GM19099 (cell line): ENCODE data around the gene CMYA5.

ENCODE experiments used
- POLR2A ChIP-seq: IDR thresholded peaks from 3 replicates; pipeline ENCODE4 v1.6.1; 2011; ENCODE audit warnings: low read depth; ENCODE audit not compliant: insufficient read length; ENCODE audit errors: extremely low read depth

CMYA5 gene

DNA sequence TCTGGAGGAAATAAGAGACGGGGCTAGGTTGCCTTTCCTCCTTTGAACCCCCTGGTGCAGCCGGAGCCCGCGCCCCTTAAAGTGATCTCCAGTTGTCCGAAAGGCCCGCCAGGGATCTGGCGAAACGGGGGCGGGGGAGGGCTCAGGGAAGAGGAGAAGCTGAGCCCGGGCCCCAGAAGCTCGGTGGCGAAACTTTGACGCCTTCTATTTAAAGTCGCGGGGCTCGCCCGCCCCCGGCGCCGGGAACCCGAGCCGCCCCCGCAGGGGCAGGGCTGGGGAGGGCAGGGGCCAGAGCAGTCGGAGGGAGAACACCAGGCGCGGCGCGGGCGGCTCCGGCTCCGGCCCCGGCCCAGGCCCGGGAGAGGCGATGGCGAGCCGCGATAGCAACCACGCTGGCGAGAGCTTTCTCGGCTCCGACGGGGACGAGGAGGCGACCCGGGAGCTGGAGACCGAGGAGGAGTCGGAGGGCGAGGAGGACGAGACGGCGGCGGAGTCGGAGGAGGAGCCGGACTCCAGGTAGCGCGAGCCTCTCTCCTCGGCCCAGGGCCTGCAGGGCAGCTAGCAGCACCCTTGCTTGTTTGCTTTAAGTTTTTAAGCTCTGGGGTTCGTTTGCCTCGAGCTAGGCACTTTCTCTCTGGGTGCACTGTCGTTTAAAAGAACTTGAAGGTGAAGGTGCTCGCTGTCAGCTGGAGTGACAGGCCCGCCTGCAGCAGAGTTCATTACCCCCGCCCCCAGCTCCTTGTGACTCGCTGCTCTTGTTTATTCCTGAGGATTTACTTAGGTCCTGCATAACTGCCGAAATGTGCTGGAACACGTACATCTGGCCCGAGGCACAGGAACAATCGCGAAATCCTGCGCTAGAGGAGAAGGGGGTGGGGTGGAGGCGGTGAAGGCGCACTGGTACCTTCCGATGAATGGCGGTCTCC lies at the start of gene CMYA5:
Gene CMYA5 (plus strand): TSS at position 296 of the 926 bp plus-strand sequence. CDS start 72 bp downstream, at position 368.
- TF ChIP-seq POLR2A, result no peak

DNA sequence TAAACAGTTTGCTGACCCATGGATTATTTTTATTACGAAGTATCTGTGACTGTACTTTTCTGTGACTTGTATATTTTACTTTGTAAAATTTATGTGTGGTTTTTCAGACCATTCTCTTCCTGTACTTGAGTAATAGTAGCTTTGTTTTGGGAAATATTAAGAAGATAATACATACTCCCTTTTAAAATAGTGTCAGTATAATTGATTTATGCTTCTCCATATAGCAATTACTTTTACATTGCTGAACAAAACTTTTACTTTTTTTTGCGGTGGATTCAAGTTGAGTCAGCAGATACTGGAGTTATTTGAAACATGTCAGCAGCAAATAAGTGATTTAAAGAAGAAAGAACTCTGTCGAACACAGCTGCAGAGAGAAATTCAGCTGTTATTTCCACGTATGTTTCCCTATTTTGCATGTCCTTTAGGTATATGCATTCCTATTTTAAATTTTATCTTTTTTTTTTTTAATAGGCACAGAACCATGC lies 49.0 kb upstream of the CMYA5 start:
- no peak for TF ChIP-seq POLR2A

DNA sequence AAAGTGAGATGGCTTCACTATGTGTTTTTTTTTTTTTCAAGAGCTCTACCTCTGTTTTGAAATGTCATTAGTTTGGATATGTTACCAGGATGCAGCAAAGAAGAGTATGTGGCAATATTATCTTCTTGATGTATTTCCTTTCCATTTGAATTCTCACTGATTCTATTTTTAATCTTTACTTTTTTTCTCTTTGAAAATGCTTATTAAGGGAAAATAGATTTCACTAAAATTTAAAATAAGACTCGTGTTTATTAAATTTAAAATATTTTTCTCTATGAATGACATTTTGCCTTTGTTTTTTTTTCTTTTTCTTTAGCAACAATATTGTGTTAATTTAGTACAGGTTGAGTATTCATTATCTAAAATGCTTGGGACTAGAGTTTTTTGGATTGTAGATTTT lies 48.2 kb upstream of the CMYA5 start:
- no peak for TF ChIP-seq POLR2A

DNA sequence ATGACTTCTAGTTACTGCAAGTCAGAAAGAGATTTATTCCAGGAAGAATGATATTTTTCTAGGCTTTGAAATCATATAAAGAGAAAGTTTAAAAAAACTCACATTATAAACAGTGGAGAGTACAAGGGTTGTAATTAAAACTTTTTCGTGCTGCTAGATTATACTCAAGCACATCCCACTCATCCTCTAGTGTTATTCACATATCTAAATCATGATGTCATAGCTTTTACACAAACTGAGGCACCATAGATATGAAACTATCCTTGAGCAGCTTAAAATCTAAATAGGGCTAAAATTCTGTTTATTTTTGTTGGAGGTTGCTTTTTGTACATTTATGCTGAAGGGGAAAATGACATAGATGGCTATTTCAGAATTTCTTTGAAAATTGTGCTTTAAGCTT lies 47.4 kb upstream of the CMYA5 start:
- TF ChIP-seq POLR2A, result no peak

DNA sequence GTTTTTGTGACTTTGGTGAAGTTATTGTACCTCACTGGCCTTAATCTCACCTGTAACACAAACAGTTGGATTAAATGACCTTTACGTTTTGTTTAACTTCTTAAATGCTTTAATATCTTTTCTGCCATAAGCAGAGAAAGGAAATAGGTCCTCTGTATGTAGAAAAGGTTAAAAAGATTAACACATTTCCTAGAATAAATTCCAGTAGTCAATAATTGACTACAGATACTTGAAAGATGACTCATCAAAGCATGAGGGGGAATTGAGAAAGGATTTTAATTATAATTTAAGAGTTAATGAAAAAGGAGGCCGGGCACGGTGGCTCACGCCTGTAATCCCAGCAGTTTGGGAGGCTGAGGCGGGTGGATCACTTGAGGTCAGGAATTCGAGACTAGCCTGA lies 35.8 kb upstream of the CMYA5 start:
- TF ChIP-seq POLR2A, result no peak

DNA sequence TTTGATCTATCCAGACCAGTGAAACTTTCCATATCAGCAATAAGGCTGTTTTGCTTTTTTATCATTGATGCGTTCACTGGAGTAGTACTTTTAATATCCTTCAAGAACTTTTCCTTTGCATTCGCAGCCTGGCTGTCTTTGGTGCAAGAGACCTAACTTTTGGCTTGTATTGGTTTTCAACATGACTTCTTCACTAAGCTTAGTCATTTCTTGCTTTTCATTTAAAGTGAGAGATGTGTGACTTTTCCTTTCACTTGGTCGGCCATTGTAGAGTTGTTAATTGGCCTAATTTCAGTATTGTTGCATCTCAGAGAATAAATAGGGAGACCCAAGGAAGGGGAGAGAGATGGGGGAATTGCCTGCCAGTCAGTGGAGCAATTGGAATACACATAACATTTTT lies 26.4 kb upstream of the CMYA5 start:
- TF ChIP-seq POLR2A, result no peak

DNA sequence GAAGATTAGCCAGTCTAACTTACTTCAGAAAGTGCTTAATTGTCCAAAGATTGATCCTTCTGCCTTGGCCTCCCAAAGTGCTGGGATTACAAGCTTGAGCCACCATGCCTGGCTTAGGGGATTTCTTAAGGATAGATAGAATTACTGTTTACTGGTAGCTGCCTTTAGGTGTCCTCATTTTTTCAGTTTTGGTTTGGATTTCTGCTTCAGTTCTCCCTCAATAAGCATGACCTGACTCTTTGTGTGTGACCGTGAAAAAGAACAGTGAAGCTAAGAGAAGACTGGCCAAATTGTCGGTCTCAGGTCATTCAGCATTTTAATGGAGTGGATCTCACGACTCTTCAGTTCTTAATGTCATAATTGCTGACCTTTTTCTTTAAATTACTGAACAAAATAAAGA lies 22.9 kb upstream of the CMYA5 start:
- TF ChIP-seq POLR2A, result no peak

DNA sequence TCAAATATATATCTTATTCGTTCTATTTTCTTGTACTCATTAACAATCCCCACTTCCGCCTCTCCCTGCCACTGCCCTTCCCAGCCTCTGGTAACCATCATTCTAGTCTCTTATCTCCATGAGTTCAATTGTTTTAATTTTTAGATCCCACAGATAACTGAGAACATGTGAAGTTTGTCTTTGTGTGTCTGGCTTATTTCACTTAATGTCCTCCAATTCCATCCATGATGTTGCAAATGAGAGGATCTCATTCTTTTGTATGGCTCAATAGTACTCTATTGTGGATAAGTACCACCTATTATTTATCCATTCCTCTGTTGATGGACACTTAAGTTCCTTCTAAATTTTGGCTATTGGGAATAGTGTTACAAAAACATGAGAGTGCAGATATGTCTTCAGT lies 17.2 kb upstream of the CMYA5 start:
- no peak for TF ChIP-seq POLR2A

DNA sequence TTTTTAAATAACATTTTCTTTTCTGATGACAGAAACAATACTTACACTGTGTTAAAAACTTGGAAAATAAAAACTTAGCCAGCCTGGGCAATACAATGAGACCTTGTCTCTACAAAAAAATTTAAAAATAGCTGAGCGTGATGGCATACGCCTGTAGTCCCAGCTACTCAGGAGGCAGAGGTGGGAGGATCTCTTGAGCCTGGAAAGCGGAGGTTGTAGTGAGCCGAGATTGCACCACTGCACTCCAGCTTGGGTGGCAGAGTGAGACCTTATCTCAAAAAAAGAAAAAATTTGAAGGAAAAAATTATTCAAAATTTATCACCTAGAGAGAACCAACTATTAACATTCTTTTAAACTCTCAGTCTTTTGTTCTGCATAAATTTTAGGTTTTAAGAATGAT lies 4.9 kb upstream of the CMYA5 start:
- no peak for TF ChIP-seq POLR2A

DNA sequence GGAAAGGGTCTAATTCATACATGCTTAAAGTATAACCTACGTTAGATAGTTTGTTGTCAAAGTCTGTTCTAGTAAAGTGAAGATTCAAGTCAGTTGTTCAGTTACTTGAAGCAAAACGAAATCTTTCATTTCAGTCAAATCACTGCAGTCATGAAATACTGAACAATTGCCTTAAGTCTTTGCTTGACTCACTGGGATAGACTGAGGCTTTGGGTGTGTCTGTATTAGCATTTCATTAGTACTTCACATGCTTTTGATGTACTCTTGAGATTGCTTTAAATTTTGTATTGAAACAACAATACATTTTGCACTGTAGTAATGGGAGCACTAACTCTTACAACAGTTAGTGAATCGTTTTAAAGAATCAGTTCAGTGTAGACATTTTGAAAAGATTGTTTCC lies 4.0 kb upstream of the CMYA5 start:
- TF ChIP-seq POLR2A, result no peak

DNA sequence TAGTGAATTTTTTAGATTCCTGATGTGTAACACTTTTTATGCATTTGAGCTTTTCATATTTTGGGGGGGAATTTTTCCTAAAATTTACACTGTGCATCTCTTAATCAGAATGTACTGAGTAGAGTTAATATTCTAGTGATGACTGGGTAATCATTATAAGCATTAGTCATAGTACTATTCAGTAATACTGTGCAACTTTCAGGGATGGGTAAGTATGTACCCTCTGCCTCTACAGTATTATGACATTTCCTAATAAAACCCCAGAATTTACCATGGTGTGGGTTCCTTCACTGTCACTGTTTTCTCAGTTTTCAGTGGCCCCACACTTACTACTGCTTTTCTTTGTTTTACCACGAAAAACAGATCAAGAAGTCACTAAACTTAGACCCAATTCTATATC lies 2.8 kb upstream of the CMYA5 start:
- TF ChIP-seq POLR2A, result no peak

DNA sequence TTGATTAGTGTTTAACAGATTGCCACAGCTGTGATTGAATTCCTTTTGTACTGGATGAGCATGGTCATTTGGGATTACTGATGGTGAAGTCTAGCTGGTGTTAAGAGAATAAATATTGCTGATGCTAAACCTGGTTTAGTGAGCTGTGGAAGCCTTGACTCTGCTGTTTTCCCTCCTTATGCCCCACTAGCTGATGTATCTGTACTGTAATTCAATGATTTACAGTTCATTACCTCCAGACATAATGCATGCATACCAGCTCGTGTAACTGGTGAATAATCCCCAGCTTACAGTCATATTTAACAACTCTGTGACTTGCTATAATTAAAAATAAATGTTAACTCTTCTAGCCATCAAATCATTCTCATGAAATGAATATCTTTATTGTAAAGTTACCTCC lies 1.7 kb upstream of the CMYA5 start:
- TF ChIP-seq POLR2A, result no peak

DNA sequence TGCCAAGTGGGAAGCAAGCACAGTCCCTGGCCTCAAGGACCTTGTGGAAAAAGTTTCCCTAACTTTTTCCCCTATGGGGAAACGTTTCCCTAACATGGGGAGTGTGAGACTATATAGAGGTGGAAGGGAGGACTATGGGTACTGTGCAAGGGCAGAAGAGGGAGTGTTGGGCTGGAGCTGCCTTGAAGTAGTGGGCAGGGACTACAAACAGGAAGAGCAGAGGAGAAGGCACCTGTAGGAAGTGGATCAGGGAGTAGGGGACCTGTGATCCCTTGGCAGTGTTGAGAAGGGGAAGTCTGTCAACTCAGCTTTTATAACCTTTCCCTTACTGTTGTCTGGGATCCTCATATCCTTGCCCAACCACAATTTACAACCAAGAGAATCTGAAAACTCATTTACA lies 1.4 kb downstream of the CMYA5 start:
- TF ChIP-seq POLR2A, result no peak

DNA sequence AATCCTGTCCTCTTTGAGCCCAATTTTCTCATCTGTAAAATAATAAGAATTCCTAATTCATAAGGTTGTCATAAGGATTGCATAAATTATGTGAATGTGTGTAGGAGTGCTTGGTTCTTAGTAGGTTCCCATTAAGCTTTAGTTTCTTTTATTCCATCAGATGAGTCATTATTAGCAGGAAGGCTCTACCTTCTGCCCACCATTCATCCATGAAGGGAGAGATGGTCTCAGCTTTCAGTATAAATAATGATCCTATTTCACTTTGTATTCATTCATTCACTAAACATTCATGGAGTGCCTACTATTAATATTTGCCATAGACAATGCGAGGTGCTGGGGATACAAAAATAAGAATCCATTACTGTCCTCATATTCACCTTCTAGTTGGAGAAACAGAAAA lies 3.0 kb downstream of the CMYA5 start:
- TF ChIP-seq POLR2A, result no peak

DNA sequence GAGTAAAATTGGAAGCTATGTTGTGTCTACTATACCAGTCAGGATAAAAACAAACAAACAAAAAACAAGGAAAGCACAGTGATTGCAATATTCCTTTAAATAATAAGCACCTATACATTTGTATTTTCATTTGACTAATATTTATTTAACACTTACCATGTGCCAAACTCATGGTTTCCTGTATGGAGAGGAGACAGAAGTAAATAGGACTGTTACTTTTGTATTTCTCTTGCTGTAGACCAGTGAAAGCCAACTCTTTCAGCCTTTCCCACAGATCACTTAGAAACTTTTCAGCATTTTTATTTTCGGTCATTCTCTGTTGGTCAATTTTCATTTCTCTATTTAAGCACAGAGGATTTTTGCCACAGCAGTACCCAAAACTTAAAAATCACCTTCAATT lies 4.5 kb downstream of the CMYA5 start:
- no peak for TF ChIP-seq POLR2A

DNA sequence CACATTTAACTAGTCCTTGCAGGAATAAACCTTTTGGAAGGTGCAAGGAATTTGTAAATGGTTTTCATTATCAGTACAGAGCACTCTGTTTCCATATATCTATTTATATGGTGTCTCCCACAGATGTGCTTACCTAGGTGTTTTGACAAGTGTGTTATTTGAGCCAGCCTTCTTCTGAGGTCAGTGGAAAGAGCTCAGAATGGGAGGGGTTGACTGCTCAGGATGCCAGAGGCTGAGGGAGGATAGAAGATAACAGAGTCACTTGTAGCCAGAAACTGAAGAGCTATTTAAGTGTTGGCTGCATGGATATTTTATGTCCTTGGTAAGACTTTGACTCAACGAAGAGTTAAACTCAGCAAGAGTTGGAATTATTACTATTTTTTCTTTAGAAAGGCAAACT lies 5.0 kb downstream of the CMYA5 start:
- no peak for TF ChIP-seq POLR2A
